ENCODE results near the gene CLDN24.

CLDN24 gene

GRCh38 chr4:183314806-183315205, 7.4 kb downstream of the CLDN24 start:
- Histone ChIP-seq H3K4me3 (ENCODE audit: insufficient read depth, low read length, poor library complexity, severe bottlenecking) (no peak overlapping the region), H3K27ac (ENCODE audit: low read depth, low read length) (no peak overlapping the region), H3F3A (ENCODE audit: insufficient read depth) (no peaks in the 10 kb centered on the region), H3K4me2 (ENCODE audit: low read depth, low read length, poor library complexity, severe bottlenecking) (no peak overlapping the region), H4K20me1 (ENCODE audit: low read depth, low read length) (no peaks in the 10 kb centered on the region), H3K79me2 (ENCODE audit: insufficient read depth, low read length) (no peaks in the 10 kb centered on the region), H3K9me3 (ENCODE audit: insufficient read depth, low read length) (no peaks in the 10 kb centered on the region), H3K36me3 (ENCODE audit: low read length) (no peaks in the 10 kb centered on the region), H3K9me2 (replicated peaks; ENCODE audit: insufficient read depth, low read length) (no peaks in the 10 kb centered on the region), H3K27me3 (ENCODE audit: low read length) (no peaks in the 10 kb centered on the region), H3K9ac (ENCODE audit: low read length) (no peak overlapping the region), H2AFZ (ENCODE audit: low read depth, low read length, severe bottlenecking) (no peak overlapping the region)
- no peak for TF ChIP-seq EZH2phosphoT487 (conservative IDR thresholded peaks at IDR 0.05; ENCODE audit: low read length)
- no peak for TF ChIP-seq CTCF (IDR thresholded peaks at IDR 0.05; ENCODE audit: insufficient read depth, low read length, poor library complexity, severe bottlenecking)

- H3K36me3 ChIP-seq (ENCODE audit: low read length), result no peaks in the 10 kb centered on the region
- H3K27me3 ChIP-seq (ENCODE audit: low read length), result no peaks in the 10 kb centered on the region
- no peak overlapping the region for H3K27ac ChIP-seq (ENCODE audit: low read depth, low read length)
- no peak overlapping the region for H2AFZ ChIP-seq (ENCODE audit: low read depth, low read length, severe bottlenecking)
- H3K79me2 ChIP-seq (ENCODE audit: insufficient read depth, low read length), result no peaks in the 10 kb centered on the region
- no peaks in the 10 kb centered on the region for H3K9me2 ChIP-seq (replicated peaks; ENCODE audit: insufficient read depth, low read length)
- H3K4me2 ChIP-seq (ENCODE audit: low read depth, low read length, poor library complexity, severe bottlenecking), result no peak overlapping the region
- H3K4me3 ChIP-seq (ENCODE audit: insufficient read depth, low read length, poor library complexity, severe bottlenecking), result no peak overlapping the region
- no peaks in the 10 kb centered on the region for H3F3A ChIP-seq (ENCODE audit: insufficient read depth)
- H3K9me3 ChIP-seq (ENCODE audit: insufficient read depth, low read length), result no peaks in the 10 kb centered on the region
- no peaks in the 10 kb centered on the region for H4K20me1 ChIP-seq (ENCODE audit: low read depth, low read length)
- no peak for TF ChIP-seq EZH2phosphoT487 (conservative IDR thresholded peaks at IDR 0.05; ENCODE audit: low read length)
- no peak for TF ChIP-seq CTCF (IDR thresholded peaks at IDR 0.05; ENCODE audit: insufficient read depth, low read length, poor library complexity, severe bottlenecking)
- no peak overlapping the region for H3K9ac ChIP-seq (ENCODE audit: low read length)
These were observed 7.9 kb downstream of the CLDN24 start for GRCh38 chr4:183314336-183314735.

- Histone ChIP-seq H3F3A (ENCODE audit: insufficient read depth) (no peaks in the 10 kb centered on the region), H2AFZ (ENCODE audit: low read depth, low read length, severe bottlenecking) (no peak overlapping the region), H3K4me3 (ENCODE audit: insufficient read depth, low read length, poor library complexity, severe bottlenecking) (no peak overlapping the region), H3K9me3 (ENCODE audit: insufficient read depth, low read length) (no peaks in the 10 kb centered on the region), H3K4me2 (ENCODE audit: low read depth, low read length, poor library complexity, severe bottlenecking) (no peak overlapping the region), H3K9ac (ENCODE audit: low read length) (no peak overlapping the region), H3K27me3 (ENCODE audit: low read length) (no peaks in the 10 kb centered on the region; the same call in 1 of the 2 replicates), H3K9me2 (replicated peaks; ENCODE audit: insufficient read depth, low read length) (no peaks in the 10 kb centered on the region), H3K79me2 (ENCODE audit: insufficient read depth, low read length) (no peaks in the 10 kb centered on the region), H3K36me3 (ENCODE audit: low read length) (no peaks in the 10 kb centered on the region), H4K20me1 (ENCODE audit: low read depth, low read length) (no peaks in the 10 kb centered on the region), H3K27ac (ENCODE audit: low read depth, low read length) (no peak overlapping the region)
- TF ChIP-seq CTCF (IDR thresholded peaks at IDR 0.05; ENCODE audit: insufficient read depth, low read length, poor library complexity, severe bottlenecking) (no peak), EZH2phosphoT487 (conservative IDR thresholded peaks at IDR 0.05; ENCODE audit: low read length) (no peak)
These were observed 9.4 kb downstream of the CLDN24 start for GRCh38 chr4:183312841-183313240.

Data from SU-DHL-6 (cell line).